HG03439 (cell line): ENCODE results near the gene MIA2.
"Not testable (repeated sequence)": the region's sequence is repeated elsewhere in the genome, so short reads cannot be mapped to it uniquely, and the experiment has no call there.

Source experiments
- ATAC-seq: cut with Tn5 transposase; IDR thresholded peaks from one replicate; pipeline ENCODE4 v1.9.1; 2021; ENCODE audit warnings: mild to moderate bottlenecking, moderate library complexity; ENCODE audit not compliant: unreplicated experiment

MIA2 gene

DNA sequence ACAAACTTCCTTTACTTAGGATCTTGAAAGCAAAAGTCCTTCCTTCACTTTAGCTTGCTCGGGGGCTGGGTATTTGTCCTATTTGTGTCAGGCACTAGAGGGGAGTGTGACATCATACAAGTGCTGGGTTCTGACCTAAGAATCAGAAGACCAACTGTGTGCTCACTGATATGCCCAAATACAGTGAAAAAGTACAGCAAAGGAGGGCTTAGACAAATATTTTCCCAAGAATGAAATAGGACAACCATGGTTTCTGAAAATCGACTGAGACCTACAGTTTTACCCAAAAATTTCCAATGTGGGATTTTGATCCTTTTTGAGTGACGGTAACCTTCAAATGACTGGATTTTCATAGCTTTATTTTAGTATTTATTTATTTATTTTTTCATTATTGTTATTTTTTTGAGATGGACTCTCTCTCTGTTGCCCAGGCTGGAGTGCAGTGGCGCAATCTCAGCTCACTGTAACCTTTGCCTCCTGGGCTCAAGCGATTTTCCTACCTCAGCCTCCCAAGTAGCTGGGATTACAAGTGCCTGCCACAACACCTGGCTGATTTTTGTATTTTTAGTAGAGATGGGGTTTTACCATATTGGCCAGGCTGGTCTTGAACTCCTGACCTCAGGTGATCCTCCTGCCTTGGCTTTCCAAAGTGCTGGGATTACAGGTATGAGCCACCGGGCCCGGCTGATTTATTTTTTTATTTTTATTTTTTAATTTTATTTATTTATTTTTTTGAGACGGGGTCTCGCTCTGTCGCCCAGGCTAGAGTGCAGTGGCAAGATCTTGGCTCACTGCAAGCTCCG lies 1.8 kb upstream of the MIA2 start:
- peak; percentile 43 for ATAC-seq

DNA sequence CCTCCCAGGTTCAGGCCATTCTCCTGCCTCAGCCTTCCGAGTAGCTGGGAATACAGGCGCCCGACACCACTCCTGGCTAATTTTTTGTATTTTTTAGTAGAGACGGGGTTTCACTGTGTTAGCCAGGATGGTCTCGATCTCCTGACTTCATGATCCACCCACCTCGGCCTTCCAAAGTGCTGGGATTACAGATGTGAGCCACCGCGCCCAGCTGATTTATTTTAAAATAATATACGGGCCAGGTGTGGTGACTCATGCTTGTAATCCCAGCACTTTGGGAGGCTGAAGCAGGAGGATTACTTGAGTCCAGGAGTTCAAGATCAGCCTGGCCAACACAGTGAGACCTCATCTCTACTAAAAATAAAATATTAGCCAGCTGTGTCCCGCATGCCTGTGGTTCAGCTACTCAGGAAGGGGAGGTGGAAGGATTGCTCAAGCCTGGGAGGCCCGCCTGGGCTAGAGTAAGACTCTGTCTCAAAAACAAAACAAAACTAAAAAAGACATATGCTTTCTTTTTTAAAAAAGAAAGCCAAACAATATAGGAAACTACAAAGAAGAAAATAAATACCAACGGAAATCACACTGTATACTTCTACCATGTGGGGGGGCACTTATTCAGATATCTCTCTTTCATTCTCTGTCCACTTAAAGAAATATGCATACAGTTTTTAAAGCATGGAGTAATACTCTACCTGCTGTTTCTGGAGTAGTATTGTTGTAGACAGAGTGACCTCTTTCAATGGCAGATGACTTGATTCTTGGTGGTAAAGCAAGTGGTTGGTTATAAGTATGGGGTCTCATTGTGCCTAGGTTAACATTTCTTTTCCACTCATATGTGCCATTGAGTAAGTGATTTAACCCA lies 930 bp upstream of the MIA2 start:
- ATAC-seq, result no peak

DNA sequence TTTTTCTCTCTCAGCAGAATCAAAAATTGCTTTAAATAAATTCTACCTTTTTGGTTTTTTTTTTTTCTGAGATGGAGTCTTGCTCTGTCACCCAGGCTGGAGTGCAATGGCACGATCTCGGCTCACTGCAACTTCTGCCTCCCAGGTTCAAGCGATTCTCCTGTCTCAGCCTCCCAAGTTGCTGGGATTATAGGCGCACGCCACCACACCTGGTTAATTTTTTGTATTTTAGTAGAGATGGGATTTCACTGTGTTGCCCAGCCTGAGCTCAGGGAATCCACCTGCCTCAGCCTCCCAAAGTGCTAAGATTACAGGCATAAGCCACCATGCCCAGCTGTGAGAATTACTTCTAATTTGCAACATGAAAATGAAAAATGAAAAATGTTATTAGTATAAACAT lies 1.3 kb downstream of the MIA2 start:
- ATAC-seq, result not testable (repeated sequence)

DNA sequence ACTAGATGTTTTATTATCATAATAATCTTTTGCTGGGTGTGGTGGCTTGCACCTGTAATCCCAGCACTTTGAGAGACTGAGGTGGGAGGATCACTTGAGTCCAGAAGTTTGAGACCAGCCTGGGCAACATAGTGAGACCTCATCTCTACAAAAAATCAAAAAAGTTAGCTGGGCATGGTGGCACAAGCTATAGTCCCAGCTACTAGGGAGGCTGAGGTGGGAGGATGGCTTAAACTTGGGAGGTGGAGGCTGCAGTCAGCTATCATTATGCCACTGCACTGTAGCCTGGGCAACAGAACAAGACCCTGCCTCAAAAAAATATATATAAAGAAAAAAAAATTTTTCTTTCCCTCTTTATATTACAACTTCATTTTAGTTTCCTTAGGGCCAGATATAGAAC lies 1.8 kb downstream of the MIA2 start:
- ATAC-seq, result not testable (repeated sequence)

DNA sequence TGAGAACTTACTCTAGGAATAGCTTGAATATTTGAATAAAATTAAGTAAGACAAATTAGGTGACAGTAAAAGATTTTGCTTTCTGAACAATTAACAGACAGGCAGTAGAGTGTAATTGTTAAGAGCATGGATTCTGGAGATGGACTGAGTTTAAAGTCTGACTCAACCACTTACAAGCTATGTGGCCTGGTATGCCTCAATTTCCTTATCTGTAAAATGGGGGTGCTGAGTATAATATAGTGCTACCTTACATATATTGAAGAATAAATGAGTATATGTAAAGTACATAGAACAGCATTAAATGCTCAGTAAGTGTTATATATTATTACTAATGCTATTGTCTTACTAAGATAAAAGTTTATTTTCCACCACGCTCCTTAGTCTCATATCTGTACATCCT lies 7.1 kb downstream of the MIA2 start:
- ATAC-seq, result no peak

DNA sequence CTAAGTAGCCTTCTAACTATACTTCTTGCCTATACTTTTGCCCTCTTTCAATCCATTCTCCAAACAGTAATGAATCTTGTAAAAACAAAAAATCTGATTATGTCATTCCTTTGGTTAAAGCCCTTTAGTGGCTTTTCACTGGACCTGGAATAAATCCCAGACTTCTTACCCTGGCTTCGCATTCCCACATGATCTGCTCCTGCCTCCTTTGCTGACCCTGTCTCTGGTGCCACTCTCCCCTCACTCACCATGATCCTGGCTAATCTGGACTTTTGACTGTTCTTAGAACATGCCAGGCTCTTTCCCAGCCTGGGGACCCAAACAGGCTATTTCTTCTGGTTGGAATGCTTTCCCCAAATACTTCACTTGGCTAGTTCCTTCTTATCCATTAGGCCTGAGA lies 7.9 kb downstream of the MIA2 start:
- no peak for ATAC-seq

DNA sequence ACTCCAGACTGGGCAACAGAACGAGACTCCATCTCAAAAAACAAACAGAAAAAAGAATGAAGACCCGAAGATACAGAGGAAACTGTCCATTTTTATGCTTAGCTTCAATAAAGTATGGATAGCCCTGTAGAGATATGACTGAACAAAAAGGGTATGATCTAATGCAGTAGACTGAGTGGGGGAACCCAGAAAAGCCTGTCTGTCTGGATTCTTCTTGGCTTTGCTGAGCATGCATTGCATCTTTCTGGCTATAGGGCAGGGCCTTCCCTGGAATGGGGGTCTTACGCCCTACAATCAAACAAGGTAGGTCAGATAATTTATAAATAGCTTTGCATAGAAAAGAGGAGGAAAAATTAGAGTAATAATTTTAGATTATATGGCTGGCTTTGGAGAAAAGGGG lies 10.1 kb downstream of the MIA2 start:
- ATAC-seq, result no peak

DNA sequence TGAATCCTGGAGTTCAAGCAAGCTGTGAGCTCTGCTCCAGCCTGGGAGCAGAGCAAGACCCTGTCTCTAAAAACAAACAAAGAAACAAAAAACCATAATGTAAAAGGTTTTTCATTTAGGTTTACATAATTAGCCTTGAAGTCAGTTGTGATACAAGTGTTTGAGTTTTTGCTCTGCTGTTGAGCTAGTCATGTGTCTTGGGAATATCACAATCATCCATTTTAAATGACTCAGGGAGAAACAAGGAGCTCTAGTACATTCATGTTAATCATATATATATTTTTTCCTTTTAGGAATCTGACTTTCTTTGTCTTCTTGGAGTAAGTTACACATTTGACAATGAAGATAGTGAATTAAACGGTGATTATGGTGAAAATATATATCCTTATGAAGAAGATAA lies 12.9 kb downstream of the MIA2 start:
- ATAC-seq, result no peak

DNA sequence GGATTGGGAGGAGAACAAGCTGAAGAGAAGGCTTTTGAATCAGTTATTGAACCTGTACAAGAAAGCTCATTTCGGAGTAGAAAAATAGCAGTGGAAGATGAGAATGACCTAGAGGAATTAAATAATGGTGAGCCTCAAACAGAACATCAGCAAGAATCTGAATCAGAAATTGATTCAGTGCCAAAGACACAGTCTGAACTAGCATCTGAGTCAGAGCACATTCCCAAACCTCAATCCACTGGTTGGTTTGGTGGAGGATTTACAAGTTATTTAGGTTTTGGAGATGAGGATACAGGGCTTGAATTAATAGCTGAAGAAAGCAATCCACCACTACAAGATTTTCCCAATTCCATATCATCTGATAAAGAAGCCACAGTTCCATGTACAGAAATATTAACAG lies 13.5 kb downstream of the MIA2 start:
- ATAC-seq, result no peak

DNA sequence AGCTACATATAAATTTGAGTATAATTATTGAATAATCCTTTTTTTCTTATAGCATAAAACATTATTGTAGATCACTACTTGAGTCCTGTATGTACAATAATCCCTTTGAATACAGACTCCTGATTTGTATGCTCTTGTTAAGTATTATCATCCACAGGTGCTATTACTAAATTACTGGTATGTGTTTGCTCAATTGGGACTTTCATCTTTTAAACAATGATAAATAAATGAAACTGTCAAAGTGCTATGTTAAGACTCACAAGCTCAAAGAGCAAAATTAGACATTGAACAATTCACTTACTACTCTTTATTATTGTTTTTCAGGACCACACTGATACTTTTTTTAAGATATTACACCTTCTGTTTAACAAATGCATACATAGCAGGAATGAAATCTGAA lies 17.8 kb downstream of the MIA2 start:
- ATAC-seq, result no peak

DNA sequence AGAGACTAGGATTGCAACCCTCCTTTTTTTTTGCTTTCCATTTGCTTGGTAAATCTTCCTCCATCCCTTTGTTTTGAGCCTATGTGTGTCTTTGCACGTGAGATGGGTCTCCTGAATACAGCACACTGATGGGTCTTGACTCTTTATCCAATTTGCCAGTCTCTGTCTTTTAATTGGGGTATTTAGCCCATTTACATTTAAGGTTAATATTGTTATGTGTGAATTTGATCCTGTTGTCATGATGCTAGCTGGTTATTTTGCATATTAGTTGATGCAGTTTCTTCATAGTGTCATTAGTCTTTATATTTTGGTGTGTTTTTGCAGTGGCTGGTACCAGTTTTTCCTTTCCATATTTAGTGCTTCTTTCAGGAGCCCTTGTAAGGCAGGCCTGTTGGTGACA lies 23.7 kb downstream of the MIA2 start:
- not testable (repeated sequence) for ATAC-seq

DNA sequence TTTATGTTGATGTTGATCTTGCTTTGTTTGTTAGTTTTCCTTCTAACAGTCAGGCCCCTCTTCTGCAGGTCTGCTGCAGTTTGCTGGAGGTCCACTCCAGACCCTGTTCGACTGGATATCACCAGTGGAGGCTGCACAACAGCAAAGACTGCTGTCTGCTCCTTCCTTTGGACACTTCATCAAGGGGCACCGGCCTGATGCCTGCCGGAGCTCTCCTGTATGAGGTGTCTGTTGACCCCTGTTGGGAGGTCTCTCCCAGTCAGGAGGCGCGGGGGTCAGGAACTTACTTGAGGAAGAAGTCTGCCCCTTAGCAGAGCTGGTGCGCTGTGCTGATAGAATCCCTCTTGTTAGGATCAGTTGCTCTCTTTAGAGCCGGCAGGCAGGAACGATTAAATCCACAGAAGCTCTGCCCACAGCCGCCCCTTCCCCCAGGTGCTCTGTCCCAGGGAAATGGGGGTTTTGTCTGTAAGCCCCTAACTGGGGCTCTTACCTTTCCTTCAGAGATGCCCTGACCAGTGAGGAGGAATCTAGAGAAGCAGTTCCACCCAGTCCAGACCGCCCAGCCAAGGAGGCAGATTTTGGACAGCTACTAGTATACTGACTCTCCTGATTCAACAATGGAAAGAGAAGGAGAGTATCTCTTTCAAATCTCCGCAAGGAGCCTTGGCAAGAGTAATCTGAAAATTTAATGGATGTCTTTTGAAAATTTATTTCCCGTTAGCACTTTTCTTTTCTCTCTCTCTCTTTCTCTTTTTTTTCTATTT lies 25.2 kb downstream of the MIA2 start:
- ATAC-seq, result no peak

DNA sequence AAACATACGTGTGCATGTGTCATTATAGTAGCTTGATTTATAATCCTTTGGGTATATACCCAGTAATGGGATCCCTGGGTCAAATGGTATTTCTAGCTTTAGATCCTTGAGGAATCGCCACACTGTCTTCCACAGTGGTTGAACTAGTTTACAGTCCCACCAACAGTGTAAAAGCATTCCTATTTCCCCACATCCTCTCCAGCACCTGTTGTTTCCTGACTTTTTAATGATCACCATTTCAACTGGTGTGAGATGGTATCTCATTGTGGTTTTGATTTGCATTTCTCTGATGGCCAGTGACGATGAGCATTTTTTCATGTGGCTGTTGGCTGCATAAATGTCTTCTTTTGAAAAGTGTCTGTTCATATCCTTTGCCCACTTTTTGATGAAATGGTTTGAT lies 26.4 kb downstream of the MIA2 start:
- not testable (repeated sequence) for ATAC-seq

DNA sequence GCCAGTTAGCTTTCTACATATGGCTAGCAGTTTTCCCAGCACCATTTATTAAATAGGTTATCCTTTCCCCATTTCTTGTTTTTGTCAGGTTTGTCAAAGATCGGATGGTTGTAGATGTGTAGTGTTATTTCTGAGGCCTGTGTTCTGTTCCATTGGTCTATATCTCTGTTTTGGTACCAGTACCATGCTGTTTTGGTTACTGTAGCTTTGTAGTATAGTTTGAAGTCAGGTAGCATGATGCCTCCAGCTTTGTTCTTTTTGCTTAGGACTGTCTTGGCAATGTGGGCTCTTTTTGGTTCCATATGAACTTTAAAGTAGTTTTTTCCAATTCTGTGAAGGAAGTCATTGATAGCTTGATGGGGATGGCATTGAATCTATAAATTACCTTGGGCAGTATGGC lies 28.5 kb downstream of the MIA2 start:
- ATAC-seq, result not testable (repeated sequence)

DNA sequence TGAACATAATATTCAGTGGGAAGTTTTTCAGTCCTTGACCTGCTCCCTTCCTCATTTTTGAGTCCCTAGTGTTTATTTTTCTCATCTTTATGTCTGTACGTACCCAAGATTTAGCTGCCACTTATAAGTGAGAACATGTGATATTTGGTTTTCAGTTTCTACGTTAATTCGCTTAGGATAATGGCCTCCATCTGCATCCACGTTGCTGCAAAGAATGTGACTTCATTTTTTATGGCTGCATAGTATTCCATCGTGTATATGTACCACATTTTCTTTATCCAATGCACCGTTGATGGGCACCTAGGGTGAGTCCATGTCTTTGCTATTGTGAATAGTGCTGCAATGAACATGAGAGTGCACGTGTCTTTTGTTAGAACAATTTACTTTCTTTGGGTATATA lies 30.3 kb downstream of the MIA2 start:
- ATAC-seq, result no peak

DNA sequence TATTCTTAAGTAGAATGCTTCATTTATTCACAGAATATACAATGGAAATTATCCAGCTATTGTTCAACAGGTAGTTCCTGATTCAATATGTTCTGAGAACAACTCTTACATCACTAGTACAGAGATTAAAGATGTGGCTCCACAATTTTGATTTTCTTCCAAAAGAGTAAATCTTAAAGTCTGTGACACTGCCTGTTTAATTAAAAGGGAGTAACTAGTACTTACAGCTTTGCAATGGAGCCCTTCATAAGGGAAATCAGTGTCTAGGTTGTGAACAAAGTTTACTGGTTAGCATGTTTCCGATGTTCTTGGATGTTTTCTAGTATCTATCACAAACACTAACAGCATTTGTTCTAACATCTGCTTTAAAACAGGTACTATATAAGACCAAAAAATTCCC lies 30.8 kb downstream of the MIA2 start:
- no peak for ATAC-seq

DNA sequence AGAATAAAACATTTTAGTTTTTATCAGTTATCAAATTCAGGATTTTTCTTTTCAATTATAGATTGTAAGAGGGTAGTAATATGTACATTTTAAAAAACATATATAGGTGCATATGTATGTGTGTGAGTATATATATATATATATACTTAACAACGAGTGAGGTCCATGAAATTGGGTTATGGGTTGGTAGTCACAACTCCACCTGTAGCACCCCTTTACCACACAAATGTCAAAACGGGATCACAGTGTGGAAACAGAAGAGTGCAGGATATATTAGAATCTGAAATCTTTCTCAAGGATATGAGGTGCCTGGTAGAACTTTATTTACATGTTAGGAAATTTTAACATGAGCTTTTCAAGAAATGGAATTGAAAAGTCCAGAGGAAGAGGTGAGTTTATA lies 31.3 kb downstream of the MIA2 start:
- ATAC-seq, result no peak

DNA sequence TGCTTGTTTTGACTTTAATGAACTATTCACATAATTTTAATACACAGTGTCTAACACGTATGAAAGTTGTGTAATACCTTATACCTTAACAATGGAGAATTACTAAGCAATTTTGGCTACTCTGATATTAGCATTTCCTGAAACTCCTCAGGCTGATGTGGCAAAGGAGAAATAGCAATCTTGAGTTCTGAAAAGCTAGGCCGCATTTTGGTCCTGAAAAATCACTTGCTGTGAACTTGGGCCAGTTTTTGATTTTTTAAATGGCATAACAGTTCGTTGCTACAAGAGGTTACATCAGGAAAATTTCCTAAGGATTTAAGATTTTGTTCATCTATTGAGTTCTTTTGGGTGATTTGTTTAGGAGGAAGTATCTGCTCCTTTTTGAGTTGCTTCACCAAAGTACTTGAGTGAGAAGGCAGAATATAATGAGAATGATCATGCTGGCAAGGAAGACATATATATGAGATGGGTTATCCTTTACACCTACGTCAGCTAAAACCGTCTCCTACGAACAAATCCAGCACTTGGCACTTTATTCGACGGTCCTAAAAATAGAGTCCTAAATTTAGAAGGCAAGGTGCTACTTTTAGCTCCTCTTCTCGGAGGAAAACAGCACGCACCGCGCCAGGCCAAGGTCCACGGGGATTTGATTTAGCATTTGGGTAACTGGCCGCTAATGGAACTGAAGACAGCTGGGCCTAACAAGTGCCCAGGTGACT lies 32.2 kb downstream of the MIA2 start:
- no peak for ATAC-seq

DNA sequence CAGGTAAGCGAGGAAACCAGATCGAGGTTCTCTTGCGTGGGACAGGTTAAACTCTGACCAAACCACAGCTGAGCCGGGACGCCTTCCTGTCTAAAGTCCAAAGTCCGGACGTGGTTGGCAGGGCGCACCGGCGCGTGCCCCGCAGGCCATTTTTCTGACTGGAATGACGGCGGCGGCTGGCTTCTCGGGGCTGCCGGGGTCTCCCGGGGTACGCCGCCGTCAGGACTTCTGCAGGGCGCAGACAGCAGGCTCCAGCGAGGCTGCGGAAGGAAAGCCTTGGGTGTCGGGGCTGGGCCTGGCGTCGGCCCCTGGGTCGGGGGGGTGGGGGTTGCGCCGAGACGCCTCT lies 32.8 kb downstream of the MIA2 start:
- ATAC-seq, result peak; percentile 37

DNA sequence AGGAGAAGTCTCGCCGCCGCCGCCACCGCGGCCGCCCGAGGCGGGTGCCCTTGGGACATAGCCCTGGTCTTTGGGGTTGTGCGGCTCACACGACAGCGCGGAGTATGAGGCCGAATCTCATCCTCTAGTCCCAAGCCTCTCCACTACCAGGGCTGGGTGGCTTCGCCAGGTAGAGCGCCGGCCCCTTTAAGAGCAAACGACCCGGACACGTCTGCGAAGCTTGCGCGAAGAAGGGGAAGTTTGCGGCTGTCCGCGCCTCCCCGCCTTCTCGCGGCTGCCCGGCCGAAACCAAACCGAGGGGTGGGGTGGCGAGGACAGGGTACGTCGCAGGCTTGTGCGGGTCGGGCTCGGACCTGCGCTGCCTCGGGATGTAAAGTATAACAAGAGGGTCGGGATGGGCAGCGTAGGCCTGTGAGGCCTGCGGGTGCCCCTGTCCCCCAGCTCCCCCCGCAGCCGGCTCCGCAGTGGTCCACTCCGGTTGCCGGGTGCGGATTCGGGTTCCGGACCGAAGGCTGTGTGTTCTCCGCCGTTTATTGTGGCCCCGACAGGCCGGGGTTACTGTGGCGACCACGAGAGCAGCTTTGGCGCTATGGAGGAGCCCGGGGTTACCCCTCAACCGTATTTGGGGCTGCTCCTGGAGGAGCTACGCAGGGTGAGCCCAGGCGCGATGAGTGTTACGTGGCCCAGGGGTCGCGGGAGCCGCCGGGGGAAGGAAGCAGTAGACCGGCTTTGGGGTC lies 33.3 kb downstream of the MIA2 start:
- peak; percentile 88 for ATAC-seq
